NCI-H2029 (cell line): Measurements from ENCODE around the gene NFATC2.
"Not testable (repeated sequence)": the region's sequence is repeated elsewhere in the genome, so short reads cannot be mapped to it uniquely, and the experiment has no call there.

Experiments
- DNase-seq: peaks from one replicate; lab custom pipeline; 2025; lab: John Stamatoyannopoulos, UW

NFATC2 gene

DNA sequence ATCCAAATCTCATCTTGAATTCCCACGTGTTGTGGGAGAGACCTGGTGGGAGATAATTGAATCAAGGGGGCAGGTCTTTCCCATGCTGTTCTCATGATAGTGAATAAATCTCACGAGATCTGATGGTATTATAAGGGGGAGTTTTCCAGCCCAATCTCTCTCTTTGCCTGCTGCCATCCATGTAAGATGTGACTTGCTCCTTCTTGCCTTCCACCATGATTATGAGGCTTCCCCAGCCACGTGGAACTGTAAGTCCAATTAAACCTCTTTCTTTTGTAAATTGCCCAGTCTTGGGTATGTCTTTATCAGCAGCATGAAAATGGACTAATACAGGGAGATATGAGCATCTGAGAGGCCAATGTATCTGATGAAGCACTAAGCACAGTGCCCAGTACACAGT is 26.0 kb upstream of the NFATC2 start:
- not testable (repeated sequence) for DNase-seq

DNA sequence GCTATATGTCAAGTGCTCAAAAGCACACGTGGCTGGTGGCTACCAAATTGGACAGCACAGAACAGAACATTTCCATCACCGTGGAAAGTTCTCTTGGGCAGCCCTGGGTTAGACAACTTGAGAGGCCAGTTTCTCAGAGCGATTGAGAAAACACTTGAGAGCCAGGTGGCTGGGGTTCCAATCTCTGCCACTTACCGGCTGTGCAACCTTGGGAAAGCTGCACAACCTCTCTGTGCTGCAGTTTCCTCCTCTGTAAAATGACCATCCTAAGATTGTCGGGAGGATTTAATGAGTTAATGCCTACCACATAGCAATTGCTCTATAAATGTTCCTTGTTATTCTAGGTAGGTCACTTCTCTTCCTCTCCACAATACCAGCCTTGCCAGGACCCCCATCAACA is 25.1 kb upstream of the NFATC2 start:
- DNase-seq, result no peak

DNA sequence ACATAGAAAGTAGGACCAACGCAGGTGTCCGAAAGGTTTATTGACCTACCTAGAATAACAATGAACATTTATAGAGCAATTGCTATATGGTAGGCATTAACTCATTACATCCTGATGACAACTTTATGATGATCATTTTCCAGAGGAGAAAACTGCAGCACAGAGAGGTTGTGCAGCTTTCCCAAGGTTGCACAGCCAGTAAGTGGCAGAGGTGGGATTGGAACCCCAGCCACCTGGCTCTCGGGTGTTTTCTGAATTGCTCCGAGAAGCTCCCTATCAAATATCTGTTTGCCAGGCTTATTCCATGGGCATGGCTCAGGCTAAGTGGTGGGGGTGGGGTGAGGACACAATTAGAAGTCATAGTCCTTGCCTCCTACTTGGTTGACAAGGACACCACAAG is 24.1 kb upstream of the NFATC2 start:
- no peak for DNase-seq

DNA sequence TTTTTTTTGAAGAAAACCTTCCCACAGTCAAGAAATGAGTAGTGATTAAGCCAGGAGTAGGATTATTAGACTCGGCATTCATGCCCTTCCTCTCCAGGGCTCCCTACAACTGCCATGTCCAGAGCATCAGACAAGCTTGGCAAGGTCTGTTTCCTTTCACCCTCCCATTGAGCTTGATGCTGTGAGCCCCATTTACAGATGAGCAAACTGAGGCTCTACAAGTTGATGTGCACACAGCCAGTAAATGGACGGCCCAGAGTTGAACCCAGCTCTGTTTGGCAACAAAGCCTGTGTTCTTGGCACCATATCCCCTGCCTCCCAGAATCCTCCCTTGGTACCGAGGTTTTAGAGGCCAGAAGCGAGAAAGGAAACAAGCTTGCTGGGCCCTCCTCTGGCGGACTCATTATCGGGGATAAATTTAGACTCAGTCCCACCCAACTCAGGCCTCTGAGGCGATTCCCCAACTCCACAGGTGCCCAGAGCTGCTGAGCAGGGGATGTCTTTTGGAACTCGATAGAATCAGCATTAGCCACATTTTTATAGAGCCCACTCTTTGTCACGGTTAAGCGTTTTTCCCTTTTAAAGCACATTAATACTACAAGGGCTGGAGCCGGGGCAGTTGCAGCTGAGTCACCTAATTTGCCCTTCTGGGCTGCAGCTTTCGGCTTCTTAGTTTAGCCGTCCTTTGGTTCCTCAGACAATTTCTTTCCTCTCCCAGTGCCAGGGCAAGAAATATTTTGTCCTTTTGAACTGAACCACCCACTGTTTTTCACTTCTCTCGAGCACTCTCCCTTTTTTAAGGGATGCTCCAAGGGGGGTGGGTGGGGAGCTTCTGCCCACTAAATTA is 23.0 kb upstream of the NFATC2 start:
- no peak for DNase-seq

DNA sequence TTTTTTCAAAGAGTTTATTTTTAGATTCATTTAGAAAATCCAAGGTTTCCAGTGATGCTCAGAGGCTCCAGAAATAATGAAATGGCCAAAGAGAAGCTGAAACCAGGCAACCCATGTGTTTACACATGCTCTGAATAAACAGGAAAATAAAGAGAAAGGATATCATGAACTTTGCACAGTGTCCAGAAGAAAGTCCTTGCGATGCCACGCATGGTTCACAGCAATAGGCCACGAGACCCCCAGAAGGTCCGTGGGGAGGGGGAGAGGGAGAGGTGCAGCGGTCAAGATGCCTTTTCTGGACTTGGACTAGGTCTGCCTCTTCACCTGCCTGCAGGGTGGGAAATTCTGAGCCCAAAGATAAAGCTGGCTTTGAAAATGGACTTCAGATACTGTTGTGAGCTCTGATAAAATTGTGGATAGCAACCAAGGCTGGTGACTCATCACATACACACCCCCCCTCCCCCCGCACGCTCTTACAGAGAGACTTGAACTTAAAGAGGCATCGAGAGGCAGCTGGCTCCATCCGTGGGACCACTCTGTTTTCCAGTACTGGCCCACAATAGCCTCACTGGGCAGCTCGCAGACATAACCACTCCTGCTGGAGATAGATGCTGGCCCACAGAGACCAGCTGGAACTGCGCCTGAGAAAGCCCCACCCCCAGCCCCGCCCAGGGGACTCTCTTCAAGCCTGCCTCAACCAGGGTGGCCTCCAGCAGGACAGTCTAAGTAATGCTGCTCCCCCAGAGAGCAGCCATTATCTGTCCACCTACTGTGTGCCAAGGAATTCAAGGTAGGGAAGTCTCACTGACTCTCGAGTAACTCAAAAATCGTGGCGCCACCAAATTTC is 21.2 kb upstream of the NFATC2 start:
- DNase-seq, result peak; percentile 41

DNA sequence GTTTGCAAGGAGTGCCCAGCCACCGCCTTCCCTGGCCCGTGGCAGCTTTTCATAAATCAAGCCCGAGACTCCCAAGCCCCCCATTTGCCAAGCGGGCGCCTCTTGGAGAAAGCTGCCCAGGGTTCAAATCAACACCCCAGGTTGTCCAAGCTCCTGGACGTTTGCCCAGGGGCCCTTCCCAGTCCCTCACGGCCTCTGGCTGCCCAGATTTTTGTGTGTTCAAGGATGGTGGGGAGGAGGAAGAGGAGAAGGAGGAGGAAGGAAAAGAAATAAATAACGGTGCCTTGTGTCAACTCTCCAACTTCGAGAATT is 20.6 kb upstream of the NFATC2 start:
- no peak for DNase-seq

DNA sequence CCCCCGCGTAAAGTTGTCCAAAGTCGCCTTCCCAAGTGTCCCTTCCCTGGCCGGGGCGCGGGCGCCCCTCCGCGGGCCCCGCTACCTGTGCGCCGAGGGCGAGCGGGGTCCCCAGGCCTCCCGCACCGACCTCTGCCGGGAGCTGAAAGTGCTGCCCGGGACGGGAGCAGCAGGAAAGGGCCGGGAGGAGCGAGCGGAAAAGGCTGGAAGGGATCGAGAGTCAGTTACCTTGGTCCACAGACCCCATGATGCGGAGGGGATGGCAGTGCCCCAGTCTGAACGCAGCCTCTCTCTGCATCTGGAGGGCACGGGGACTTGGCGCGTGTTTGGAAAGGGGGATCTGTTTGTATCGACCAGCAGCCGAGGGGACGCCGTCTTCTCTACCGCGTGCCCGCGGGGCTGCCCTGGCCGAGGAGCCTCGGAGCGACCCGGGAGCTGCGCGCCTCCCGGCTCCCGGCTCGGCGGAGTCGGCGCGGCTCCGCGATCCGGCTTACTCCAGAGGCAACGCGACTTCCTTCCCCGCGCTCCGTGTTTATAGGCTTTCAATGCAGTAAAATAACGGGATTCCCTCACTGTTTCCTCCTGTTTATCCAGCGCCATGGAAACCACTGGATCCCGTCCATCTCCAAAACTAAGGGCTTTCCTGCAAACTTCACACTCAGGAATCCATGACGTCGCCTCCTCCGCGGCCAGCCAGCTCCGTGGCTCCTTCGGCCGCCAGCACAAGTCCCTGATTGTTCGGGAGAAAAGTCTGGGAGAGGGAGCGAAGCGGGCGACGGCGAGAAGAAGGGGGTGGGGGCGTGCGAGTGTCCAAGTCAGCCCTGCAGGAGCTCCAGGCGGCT is 20.0 kb upstream of the NFATC2 start:
- DNase-seq, result peak; percentile 39

DNA sequence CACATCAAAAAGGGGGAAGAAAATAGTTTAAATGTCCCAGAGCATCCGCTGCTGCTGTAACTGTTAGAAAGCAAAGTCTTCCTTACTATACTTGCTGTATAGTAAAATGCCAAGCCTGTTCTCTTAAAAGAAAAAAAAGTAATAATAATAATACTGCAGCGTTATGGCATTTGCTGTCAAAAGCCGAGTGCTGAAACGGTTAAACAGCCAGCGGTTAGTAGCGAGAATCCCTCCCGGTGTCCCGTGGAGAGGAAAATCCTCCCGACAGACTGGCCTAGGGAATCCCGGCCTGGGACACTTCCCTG is 19.5 kb upstream of the NFATC2 start:
- no peak for DNase-seq

DNA sequence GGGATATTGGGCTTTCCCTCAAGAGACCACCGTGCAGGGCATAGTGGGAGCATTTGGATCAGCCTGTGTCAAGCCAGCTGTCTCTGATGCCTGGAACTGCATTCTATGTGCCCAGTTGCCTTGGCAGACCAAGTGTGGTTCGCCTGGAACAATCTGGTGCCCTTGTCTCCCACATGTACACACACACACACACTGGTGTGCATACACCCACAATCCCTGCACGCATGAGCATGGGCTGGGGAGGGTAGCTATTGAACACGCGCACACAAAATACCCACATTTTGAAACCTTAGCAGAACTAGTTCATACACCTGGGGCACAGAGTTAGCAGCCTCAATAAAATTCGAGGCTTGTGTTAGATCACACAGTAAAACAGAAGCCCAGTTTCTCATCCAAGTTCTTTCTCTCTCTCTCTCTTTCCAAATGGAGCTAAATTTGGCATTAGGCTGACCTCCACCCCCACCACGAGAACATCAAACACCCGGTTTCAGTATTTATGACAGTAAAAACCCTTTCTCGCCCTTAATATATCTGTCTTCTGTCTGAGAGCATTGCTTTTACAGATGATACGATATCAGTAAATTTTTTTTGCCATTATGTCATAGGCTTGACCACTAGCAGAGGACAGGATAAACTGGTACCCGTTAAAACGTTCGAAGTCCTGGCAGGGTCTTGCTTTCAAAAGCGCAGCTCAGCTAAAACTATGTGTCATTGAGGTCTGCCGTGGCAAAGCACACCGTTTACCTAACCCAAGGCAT is 18.2 kb upstream of the NFATC2 start:
- no peak for DNase-seq

DNA sequence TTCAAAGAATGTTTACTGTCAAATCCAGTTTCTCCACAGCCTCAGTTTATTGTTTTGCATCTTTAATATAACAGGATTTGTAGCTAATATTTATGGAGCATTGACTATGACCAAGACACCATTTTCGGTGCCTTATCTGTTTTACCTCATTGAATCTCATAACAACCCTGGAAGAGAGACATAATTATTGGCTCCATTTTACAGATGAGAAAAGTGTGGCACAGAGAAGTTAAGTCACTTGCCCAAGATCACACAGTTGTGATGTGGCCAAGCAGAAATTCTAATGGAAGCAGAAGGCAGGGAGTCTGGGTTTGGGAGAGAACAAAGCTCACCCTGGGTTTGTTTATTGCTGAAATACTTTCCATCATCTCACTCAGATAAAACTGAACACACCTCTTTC is 17.5 kb upstream of the NFATC2 start:
- DNase-seq, result no peak

DNA sequence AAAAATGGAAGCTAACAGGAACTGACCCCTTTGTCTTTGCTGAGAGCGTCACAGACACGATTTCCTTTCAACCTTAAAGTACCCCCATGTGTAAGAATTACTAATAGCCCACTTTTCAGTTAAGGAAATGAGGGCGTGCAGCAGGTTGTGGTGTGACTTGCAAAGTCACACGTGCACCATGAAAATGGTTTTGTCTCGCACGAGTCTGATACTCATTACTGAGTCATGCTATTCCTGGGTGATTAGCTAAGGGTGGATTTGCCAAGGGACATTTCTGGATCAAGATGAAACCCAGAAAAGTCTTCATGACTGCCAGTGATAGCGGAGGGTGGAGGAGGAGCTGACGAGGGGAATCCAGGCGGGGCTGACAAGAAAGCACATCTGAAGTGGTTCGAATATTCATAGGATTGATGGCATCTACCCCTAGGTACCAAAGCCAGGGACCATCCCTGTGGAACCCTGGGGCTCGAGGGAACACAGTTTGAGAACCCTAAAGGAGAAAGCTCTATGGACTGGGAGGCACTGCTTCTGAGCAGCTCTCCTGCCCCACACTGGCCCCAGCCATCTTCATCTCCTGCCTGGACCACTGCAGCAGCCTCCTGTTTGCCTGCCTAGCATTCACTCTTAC is 12.1 kb upstream of the NFATC2 start:
- DNase-seq, result no peak

DNA sequence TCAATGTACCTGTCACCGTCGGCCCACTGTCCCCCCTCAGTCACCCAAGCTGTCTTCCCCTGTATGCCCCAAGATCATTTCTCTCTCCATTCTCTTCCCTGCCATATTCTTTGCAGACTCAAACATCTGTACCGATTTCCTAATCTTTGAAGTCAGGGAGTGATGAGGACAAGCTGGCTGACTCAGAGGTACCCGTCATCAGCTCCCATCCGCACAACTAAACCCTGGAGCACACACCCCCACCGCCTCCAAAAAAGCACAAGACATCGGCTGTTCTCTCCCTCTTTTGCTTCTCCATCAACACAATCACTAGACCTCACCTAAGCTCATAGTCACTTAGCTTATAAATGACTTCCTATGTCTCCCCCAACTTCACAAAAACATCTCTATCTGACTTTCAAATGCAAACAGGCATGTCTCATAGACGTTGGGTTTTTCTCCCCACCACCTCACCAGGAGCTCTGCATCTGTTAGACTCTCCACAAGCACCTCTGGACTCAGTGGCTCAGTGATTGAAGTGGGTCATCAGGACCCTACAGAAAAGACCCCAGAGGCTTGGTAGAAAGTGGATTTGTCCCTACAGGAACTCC is 11.5 kb upstream of the NFATC2 start:
- DNase-seq, result no peak

DNA sequence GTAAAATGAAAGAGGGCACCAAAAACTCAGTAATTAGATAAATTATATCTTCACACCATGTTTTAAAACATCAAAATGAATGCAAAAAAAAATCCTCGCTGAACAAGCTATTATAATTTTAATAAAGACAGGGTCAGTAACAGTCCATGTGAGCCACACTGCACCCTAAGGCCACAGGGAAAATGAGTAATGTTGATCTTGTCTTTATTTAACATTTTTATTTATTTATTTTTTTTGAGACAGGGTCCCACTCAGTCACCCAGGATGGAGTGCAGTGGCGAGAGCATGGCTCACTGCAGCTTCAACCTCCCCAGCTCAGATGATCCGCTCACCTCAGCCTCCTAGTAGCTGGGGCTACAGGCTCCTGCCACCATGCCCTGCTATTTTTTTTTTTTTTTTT is 8.7 kb upstream of the NFATC2 start:
- no peak for DNase-seq

DNA sequence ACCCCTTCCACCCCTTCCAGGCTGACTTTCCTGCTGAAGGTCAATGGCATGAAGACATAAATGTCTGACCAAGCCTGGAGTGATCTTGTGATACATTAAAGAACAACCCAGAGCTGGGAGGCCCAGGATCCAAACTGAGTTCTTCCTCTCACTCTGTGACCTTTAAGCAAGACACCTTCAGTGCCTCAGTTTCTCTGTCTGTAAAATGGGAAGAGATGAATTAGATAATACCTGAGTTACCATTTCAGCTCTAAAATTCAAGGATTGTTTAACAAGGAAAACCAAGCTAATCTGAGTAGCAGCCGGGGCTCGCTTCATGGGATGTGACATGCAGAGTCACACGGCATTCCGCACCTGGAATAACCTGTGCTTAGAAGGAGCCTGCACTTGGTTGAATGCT is 7.0 kb upstream of the NFATC2 start:
- no peak for DNase-seq

DNA sequence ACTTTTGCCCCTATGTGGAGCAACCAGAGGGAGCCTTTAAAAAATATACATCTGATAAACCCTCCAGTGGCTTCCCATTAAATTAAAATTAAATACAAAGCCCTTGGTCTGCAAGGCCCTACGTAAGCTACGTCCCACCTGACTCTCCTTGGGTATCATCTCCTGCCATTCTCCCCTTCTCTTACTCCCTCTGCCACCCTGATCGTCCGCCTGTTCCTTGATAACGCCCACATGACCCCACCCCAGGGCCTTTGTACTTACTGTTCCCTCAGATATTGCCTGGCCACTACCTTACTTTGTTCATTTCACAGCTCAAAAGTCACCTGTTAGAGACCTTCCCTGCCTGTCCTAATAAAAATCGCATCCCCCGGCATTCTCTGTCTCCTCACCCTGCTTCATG is 5.4 kb upstream of the NFATC2 start:
- no peak for DNase-seq

DNA sequence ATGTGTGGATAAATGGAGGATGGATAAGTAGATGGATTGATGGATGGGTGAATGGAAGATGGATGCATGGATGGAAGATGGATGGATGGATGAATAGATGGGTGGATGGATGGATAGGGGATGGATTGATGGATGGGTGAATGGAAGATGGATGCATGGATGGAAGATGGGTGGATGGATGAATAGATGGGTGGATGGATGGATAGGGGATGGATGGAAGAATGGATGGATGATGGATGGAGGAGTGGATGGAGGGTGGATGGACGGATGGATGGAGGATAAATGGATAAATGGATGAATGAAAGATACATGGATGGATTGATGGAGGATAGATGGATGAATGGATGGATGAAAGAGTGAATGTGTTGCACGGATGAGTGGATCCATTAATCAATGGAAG is 3.0 kb upstream of the NFATC2 start:
- DNase-seq, result no peak

DNA sequence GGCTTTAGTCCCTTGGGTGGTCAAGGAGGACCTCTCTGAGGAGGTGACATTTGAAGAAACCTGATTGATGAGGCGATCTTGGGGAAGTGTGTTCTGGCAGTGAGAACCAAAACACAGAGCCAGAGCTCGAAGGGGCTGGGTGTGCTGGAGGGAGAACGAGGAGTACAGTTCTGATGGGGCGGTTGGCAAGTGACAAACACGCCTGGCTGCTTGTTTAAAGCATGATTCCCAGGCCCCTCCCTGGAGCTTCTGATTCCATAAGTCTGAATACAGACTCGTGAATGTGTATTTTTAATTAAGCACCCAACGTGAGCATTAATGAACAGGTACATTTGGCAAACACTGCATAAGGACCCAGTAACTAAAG is 886 bp upstream of the NFATC2 start:
- DNase-seq, result peak; percentile 24

DNA sequence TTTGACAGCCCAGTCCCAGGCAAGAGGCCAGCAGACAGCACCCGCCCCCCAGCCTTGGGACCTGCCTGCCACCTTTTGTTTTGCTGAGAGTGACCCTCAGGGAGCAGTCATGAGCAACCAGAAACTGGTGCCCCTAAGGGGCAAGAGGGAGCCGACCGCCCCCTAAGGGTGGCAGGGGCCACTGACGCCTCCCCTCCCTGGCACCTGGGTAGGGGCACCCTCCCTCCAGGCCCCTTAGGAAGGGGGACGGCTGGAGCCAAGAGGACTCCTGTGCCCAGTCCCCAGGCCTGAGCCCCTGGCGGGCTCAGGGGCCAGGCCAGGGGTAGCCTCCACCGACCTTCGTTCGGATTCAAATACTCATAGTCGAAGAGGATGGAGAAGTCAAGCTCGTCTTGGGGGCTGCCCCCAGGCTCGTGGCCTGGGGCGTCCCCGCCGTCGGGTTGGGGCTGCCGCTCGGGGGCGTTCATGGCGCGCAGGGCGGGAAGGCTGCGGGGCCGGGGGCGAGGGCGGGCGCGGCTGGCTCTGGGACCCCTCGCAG is 417 bp downstream of the NFATC2 start:
- DNase-seq, result peak; percentile 20

DNA sequence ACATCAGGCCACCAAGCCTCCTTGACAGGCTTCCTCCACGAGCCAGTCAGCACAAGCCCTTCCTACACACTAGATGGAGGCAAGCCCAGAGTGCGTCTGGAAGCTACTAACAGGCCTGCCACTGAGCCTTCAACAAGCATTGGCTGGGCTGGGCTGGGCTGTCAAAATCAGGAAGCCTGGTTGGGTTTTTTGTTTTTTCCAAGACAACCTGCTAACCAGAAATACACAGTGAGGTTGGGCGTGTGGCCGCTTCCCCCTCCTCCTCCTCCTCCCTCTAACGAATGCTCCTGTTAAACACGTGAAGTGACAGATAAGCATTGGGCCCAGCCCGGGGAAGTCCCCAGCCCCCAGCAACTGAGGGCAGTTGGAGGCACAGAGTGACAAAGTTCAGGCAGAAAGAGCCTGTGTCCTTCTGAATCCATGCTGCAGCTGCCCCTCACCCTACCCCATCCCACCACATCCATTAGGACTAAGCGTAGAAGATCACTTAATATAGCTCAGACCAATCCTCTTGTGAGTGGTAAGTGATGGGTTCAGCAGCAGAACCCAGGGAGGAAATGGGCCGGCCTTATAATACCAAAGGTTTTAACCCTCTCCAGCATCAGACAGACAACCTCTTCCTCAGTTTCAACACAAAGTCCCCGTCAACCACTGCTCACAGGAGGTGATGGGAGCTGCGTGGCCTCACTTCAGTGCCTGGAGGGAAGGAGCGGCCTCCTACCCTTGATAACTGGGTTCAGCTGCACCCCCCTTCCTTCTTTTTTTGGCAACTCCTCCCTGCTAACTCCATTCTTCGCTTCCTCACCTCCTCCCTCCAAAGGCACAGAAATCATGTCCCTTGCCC is 1.1 kb downstream of the NFATC2 start:
- peak; percentile 86 for DNase-seq

DNA sequence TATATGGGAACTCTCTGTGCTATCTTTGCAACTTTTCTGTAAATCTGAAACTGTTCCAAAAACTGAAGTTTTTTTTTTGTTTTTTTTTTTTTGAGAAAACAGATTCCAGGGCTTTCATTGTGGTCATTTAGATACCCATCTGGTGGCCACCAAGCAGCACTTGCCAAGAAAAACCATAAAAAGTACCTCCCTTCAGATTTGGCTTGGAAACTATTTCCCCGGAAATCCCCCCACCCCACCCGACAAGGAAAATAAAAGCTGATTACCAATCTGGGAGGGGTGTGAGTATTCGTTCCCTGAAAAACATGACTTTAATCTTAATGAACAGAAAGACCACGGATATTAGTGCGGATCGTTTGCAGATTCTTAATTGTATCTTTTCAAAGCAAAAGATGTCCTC is 1.9 kb downstream of the NFATC2 start:
- DNase-seq, result no peak
